SHP77 treated with DMSO at 0.1 percent for 48 hours (cell line): ENCODE results near the gene TMC1.

Source experiments
- DNase-seq: peaks from one replicate; lab custom pipeline; 2025; lab: John Stamatoyannopoulos, UW

TMC1 gene

GRCh38 chr9:72575666-72576065 is 54.3 kb downstream of the TMC1 start:
- DNase-seq = no peak

GRCh38 chr9:72576087-72576486 is 54.7 kb downstream of the TMC1 start:
- no peak for DNase-seq

GRCh38 chr9:72577212-72577753 is 55.9 kb downstream of the TMC1 start:
- no peak for DNase-seq

GRCh38 chr9:72579190-72579589 is 57.8 kb downstream of the TMC1 start:
- no peak for DNase-seq

GRCh38 chr9:72579880-72580550 is 58.6 kb downstream of the TMC1 start:
- DNase-seq = no peak

GRCh38 chr9:72581694-72582093 is 60.3 kb downstream of the TMC1 start:
- DNase-seq = no peak

GRCh38 chr9:72583370-72583769 is 62.0 kb downstream of the TMC1 start:
- no peak for DNase-seq

- no peak for DNase-seq
These were observed 65.2 kb downstream of the TMC1 start for GRCh38 chr9:72586388-72587130.

- DNase-seq = no peak
These were observed 66.9 kb downstream of the TMC1 start for GRCh38 chr9:72588336-72588735.

- DNase-seq = no peak
These were observed 68.5 kb downstream of the TMC1 start for GRCh38 chr9:72589667-72590521.

- no peak for DNase-seq
These were observed 69.4 kb downstream of the TMC1 start for GRCh38 chr9:72590824-72591223.

GRCh38 chr9:72592502-72593403 is 71.3 kb downstream of the TMC1 start:
- no peak for DNase-seq

GRCh38 chr9:72596451-72597180 is 75.2 kb downstream of the TMC1 start:
- DNase-seq = no peak

- DNase-seq = no peak
These were observed 75.7 kb downstream of the TMC1 start for GRCh38 chr9:72597181-72597517.

GRCh38 chr9:72597601-72598000 is 76.2 kb downstream of the TMC1 start:
- no peak for DNase-seq

GRCh38 chr9:72598639-72599038 is 77.2 kb downstream of the TMC1 start:
- DNase-seq = no peak

GRCh38 chr9:72599874-72600534 is 78.6 kb downstream of the TMC1 start:
- DNase-seq = no peak

- no peak for DNase-seq
These were observed 79.3 kb downstream of the TMC1 start for GRCh38 chr9:72600671-72601070.

- no peak for DNase-seq
These were observed 80.2 kb downstream of the TMC1 start for GRCh38 chr9:72601615-72602014.

GRCh38 chr9:72612449-72612848 is 91.0 kb downstream of the TMC1 start:
- no peak for DNase-seq
